ENCODE data around the gene CDKAL1.

Gene CDKAL1

DNA sequence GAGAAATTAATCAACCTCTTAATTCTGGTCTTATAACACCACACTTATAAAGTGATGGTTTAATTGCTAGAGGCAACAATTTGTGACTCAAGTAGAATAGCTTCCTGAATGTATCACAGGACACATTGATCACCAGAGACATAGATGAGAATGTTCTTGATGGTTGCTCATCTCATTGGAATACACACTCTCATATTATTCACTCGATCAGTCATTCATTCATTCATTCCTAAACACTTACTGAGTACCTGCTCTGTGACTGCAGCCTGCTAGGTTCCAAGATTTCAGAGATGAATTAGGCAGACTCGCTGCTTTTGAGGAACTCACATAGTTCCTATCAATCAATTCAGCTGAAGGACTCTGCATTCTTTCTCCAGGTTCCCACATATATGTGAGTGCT, 694.2 kb downstream of the CDKAL1 start:
- DNase-seq = no peak

DNA sequence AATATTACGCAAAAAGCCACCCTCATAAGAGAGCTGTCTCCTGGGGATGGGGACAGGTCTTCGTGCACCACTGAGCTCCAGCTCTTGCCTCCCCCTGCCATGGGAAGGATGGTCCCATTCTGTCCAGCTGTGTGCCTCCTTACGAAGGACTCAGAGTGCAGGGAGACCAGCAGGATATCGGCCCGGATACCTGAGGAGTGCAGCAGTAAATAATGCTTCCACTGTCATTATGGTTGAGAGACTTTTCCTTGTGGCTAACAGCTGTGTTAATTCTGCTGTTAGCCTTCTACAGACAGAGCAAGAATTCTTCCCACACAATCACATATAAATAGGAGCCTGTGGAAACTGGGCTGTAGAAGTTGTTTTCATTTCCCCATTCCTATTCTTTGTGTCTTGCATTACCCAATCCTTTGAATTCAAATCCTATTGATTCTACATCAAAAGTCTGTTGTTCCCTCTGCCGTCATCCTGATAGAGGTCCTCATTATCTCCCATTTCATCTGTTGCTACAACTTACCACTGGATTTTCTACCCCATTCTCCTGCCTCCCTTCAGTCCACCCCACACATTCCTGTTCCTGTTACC, 694.7 kb downstream of the CDKAL1 start:
- DNase-seq = peak in 2 of 4 experiments; percentile 4 to 23

DNA sequence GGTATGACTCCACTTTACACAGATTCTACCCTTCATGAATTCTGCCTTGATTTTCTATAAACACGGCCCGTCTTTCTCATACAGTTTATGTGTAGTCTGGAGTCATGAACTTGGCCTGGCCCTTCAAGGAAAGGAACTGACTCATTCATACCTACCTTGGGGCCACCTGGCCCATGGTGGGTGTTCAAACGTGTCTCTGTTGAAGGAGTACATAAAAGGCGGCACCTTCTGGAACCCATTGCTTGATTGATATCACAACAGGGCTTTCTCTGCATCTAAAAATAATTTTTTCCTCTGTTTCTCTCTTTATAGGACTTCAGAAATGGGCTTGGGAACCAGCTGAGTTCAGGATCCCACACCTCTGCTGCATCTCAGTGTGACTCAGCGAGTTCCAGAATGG, 696.3 kb downstream of the CDKAL1 start:
- no peak for DNase-seq

DNA sequence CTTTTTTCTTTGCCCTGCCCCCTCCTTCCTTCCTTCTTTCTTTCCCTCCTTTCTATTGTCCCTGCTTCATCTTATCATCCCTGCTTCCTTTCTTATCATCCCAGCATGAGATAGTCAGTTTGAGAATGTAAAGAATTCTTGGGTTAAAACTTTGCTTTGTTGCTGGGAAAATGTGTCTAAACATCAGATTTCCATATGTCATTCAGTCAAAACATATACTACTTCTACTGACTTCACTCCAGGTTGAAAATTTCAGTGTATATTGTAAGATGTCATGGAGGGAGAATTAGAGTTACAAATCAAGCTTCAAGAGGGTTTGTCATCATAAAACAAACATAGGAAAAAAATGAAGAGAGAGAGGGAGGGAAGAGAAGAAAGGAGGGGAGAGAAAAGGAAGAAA, 700.9 kb downstream of the CDKAL1 start:
- DNase-seq = no peak

DNA sequence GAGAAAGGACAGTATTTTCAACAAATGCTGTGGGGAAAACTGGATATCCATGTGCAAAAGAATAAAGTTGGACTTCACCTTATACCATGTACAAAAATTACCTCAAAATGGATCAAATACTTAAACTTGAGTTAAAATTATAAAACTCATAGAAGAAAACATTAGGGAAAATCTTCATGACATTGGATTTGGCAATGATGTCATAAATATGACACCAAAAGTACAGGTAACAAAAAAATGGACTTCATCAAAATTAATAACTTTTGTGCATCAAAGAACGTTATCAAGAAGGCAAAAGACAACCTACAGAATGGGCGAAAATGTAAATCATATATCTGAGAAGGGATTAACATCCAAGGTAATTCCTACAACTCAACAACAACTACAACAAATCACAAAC, 704.0 kb downstream of the CDKAL1 start:
- no peak for DNase-seq

DNA sequence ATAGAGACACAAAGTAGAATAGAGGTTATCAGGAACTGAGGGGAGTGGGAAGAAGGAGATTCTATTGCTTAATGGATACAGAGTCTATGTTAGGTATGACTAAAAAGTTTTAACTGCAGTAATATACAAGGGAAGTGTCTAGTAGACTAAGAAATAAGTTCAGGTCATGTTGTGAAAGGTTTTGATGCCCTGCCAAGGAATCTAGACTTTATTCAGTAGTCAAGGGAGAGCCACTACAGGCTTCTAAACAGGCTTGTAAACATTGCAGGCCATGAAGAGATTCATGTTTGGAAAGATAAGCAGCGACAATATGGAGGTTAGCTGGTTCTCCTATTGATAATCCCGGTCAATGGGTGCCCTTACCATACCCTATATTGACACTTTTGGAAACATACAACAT, 706.5 kb downstream of the CDKAL1 start:
- no peak for DNase-seq

DNA sequence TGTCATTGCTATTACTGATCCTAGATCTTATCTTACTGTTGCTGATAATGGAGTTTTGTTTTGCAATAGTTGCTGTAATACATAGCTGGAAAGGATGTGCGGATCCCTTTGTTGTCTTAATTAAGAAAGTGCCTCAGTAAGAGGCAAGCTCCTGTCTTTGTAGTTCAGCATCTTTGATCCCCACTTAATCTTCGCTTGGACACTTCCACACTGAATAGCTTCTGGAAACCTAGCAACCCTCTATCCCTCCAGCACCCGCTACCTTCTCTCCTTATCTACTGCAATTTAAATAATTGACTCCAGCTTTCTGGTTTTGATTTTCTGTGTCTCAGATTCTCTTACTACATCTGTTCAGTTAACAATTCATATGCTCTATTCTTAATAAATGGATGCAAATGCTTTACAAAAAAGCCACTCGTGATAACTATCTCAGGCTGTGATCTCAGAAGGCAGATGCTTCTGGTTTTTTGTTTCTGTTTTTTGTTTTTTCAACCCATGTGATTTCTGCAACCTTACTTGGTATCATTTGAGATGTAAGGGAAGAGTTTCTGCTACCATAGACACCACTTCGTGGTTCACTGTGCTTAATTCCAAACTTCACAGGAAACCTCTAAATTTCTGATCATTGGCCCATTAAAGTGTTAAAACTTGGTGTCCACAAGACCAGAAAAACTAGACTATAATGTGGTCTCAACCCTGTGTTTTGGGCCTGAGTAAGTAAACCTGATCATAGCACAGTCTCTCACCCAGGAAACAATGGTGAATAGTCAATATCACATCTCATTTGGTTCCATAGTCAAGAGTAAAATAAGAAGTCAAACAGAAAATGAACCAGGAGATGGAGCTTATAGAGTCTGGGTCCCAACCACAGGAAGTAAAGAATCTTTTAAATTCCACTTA, 707.2 kb downstream of the CDKAL1 start:
- no peak for DNase-seq

DNA sequence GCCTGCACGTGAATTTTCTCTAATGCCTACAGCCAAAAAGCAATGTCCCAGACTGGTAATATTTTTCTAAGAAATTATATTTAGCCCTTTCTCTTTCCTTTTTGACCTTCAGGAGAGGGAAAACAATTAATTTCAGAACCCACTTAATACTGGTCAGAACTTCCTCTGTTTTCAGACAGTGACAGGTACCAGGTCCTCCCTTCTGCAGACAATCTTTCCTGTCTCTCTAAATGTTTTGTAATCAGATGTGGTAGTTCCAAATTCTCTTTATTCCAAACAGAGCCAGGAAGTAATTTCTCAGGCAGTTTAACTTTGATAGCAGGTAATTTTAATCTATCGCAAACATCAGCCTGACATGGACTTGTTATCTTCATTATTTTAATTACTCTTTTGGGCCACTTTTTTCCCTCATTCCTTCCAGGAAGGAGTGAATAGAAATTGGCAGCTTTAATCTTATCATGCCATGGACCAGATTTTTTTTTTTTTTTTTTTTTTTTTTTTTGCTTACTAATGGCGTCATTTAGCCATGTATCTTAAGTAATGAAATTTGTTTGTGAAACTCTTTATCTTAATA, 710.7 kb downstream of the CDKAL1 start:
- DNase-seq = no peak

DNA sequence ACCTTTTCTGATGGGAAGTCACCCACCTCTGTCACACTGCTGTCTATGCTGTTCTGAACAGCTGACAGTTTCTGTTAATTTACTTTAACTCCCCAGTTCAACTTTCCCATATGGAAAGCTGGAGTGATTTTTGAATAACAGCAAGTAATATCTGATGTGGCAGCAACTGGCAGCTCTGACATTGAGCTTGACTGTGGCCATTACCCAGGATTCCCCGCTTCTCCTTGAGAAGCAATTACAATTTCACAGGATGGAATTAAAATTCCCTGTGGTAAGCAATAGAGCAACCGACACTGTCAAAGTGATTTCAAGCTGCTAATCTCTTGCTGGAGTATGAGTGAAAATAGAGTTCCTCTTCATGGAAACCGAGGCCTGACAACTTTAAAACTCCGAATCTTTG, 711.2 kb downstream of the CDKAL1 start:
- DNase-seq = no peak

DNA sequence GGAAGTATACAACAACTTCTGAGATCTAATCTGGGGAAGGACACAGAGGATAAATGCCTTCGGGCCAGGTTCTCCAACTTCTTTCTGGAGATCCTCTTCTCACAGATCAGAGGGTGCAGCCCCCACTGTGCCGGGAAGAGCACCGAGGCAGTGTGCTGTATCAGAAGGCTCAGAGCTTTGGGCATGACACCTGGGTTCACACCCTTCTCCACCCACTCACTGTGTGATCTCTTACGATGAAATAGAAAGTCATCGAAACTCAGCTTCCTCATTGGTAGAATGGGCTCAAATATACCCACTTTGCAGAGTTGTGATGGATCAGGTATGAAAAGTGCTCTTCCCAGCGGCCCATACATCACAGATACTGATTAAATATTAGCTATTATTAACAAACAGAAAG, 711.8 kb downstream of the CDKAL1 start:
- DNase-seq = no peak

DNA sequence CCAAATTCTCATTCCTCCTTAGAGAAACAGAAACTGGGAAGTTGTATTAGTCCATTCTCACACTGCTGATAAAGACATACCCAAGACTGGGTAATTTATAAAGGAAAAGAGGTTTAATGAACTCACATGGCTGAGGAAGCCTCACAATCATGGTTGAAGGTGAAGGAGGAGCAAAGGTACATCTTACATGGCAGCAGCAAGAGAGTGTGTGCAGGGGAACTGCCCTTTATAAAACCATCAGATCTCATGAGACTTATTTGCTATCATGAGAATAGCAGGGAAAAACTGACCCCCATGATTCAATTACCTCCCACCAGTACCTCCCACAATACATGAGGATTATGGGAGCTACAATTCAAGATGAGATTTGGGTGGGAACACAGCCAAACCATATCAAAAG, 720.2 kb downstream of the CDKAL1 start:
- DNase-seq = peak in 1 of 4 experiments; percentile 8

DNA sequence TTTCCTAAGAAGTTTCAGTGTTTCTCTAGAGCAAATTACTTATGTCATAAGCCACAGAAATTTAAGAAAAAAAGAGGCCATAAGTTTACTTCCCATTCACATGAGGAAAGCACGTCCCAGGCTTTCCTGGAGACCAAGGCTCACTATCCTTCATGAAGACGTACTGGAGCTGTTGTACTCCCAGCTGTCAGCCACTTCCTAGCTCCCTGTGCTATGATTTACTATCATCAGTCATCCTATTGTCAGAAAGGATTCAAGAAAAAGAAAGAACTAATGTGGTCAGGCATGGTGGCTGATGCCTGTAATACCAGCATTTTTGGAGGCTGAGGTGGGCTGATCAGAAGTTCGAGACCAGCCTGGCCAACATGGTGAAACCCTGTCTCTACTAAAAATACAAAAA, 721.9 kb downstream of the CDKAL1 start:
- no peak for DNase-seq

DNA sequence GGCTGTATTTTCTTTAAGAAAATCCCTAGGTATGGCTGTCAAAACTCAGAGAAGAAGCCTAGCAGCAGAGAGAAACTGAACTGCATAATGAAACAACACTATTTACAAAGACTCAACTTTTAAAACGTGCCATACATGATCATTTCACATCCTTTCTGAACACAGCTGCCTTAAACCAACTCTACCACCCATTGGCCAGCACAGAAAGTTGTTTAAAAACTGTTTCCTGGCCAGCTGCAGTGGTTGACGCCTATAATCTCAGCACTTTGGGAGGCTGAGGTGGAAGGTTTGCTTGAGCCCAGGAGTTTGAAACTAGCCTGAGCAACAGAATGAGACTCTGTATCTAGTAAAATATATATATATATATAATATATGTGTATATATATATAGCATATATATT, 722.9 kb downstream of the CDKAL1 start:
- DNase-seq = no peak

DNA sequence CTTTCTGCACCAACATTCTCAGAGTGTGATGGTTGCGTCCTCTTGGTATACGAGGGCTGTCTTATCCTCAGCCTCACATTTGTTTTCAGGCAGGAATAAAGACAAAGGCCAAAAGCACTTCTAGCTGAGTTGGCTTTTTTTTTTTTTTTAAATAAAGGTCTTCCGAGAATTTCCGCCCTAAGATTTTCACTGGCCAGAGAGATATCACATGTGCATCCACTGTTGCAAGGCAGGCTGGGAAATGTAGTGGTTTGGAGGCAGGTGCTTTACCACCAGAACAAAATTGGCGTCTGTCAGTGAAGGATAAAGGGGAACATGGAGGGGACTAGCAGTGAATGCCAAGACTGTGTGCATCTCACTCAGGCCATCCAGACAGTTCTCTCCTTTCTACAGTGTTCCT, 724.4 kb downstream of the CDKAL1 start:
- DNase-seq = no peak

DNA sequence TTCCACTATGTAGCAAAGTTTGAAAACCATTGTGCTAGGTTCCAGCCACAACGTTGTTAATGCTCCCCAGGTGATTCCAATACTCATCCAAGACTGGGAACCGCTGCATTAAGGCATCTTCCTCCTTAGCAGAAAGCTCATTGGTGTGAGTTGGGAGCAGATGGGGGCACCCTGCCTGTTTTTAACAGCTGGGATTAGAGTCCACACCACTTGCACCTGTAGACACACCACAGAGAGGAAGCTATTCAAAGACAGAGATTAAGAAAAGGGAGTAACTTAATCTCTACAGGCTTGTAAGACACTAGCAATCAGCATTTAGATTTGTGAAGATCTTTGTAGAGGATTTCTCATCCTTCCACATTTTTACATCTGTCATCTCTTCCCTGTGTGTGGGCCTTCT, 725.4 kb downstream of the CDKAL1 start:
- no peak for DNase-seq

DNA sequence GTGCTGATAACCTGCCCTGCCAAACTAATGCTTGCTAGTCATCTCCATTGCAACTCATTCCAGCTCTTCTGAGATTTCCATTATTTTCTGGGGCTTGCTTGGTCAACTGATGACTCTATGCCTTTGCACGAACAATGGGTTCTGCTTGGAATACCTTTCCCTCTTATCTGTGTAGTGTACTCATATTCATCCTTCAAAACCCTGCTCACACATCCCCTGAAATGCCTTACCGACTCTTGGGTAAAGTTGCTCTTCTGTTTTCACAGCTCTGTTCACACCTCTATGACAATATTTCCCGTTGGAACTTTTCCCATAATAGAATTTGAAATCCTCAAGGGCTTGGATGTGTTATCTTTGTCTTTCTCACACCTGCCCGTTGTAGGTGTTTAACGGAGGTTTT, 728.2 kb downstream of the CDKAL1 start:
- DNase-seq = no peak

DNA sequence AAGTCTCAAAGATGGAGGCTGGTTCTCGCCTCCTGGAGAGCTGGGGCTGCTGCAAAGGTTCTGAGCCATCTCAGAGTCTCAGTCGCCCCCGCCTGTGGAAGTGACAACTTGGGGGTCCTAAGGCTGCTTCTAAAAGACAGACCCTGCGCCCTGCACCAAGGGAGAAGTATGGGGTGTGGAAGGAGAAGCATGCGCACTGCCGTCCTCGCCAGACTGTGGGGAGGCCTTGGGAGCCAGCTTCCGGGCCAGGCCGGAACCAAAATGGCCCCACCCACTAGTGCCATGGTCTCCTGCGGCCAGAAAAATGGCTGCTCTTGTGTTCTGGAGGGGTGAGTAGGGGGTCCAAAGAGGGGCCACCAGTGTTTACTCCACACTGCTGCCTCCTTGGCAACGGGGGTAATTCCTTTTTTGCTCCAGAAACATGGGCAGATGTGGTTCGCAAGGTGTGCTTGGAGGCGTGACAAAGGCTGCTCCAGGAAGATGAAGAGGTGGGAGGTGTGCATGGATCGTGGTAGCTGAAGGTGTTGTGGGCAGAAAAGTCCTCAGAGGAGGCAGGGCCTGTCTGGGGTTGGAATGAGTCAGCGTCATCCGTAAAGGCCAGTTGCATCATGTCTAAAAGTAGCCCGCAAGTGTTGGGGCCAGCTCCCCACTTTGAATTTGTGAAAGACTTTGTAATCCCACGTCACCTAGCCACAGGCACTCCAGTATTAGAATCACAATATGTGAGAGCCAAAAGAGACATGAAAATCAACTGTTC, 729.5 kb downstream of the CDKAL1 start:
- peak in 1 of 4 experiments; percentile 1 for DNase-seq

DNA sequence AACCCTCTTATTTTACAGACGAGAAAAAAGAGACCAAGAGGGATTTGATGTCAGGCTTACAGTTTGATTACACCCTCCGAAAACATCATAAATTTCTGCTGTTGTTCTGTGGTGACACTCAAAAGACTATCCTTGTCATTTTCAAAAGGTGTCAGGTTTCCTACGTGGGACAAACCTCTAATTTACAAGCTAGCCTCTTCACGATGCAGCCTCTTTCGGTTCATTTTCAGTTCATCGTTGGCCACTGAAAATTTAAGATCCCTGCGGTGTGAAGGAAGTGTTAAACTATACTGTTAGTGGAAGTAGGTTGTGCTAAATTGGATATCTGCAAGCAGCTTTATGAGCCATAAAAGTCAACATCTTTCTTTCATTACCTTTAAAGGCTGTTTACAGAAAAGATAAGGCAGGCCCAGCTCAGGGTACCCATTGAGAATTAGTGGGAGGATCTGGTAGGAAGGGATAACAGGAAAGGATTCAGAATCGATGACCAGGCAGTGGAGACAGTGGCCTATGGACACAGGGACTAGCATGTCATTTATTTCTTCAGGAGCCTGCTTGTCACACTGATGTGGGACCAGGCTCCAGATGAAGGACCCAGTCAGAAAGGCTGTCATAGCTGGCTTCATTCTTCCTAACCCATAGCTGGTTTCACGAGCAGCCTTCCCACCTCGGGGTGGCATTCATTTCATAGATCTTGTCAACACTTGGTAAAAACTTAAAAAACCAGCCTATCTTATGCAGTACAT, 730.2 kb downstream of the CDKAL1 start:
- no peak for DNase-seq

DNA sequence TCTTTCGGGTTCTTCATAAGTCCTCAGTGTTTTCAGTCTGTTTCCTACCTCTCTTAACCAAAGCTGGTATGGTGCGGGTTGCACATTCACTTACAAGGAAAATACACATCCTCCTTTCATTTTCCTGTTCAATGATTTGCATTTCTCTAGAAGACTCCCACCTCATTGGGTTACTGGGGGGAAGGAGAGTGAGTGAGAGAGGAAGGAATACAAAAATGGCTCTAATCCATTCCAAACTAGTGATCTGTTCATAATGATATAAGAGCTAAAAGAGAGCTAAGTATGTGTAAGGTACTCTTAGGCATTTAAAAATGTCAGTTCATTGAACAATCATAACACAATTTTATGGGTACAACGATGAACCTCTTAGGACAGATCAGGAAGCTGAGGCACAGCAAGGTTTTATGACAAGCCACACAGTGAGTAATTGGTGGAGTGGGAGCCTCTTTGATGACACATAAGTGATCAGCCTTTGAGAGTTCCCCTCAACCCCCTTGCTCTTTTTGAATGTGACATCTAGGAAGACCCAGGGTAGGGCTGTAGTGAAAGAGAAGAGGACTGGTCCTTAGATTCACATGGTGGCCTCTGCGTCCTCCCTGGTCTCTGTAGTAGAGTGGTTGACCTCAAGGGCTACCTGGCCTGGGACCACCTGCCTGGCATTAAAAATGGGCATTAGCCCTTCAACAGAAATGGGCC, 730.9 kb downstream of the CDKAL1 start:
- no peak for DNase-seq

DNA sequence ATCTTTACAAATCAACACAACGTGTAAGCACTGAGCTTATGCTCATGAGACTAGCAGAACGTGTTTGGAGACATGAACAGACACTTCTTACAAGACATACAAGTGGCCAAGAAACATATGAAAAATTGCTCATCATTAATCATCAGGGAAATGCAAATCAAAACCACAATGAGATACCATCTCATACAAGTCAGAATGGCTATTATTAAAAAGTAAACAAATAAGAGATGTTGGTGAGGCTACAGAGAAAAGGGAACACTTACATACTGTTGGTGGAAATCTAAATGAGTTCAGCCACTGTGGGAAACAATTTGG, 731.4 kb downstream of the CDKAL1 start:
- no peak for DNase-seq

DNA sequence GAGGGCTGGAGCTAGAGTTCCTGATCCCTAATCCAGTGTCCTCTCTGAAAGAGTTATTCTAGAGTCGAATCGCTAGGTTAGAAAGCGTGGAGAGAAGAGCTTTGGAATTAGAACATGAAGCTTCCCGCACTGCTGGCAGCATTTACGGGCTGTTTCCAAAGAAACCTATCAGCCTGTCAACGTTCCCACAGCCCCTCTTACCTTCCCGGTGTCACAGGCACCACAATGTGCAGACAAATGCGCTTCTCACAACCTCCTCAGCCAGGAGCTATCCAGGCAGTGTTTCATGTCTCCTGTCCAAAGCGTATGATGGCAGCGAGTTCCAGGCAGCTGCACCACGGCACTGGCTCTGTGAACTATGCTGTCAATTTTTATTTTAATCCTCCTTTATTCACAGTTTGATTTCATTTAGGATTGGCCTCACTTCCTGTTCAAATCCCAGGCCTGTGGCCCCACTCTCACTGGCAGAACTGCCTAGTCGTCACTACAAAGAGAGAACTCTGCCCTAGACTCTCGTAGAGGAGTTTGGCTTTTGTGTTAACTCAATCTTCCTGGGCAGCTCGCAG, 736.5 kb downstream of the CDKAL1 start:
- DNase-seq = no peak
